Mucosa of gallbladder (tissue), 1 donor: ENCODE results near the gene THEM4. TPM values are rescaled to one million over a fixed set of nuclear protein-coding genes. Genes with fewer than 3 reads are reported as not detected.

ENCODE experiments used
- DNase-seq: peaks from one replicate; pipeline ENCODE4 v3.0.0-alpha.2; 2020; ENCODE audit warnings: low spot score
- total RNA-seq: library from RNA; stranded (reverse); gene quantifications from one replicate; pipeline ENCODE4 v1.2.1, GENCODE V29; 2021
- donor health status: DM: no; HTN: no; CAD: no.

Gene THEM4
- total RNA-seq, 1 donor from 2014 or later, result 12.0 TPM

DNA sequence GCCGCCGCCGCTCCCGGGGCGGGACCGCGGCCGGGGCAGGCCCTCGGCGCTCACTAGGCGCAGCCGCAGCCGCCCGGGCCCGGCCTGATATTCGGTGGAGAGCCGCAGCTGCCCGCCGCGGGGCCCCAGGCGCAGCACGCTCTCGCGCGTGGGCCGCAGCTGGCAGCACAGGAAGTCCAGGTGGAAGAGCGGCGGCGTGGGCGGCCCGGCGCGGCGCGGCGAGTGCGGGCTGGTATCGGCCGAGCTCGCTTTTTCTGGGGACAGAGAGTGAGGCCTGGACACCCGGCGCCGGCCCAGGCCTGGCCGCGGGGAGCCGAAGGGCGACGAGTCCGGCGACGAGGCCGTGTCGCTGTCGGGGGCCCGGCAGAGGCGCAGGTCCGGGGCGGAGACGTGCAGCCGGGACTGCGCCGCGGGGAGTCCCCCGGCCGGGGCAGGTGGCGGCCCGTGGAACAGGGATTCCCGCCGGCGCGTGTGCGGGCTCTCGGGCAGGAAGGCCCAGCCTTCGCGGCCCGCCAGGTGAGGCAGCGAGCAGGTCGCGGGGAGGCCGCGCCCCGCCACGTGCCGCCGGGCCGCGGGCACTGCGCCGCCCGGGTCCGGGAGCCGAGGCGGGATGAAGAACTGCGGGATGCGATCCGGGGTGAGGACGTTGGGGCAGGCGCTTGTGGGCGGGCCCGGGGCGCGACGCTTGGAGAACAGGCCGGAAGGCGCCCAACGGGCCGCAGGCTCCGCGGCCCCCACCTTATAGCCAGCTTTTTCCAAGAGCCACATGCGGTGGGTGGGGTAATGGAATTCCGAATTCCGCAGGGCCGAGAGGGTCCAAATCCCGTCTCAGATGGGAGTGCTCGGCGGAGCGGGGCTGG is 70.9 kb downstream of the THEM4 start:
- DNase-seq, result no peak

DNA sequence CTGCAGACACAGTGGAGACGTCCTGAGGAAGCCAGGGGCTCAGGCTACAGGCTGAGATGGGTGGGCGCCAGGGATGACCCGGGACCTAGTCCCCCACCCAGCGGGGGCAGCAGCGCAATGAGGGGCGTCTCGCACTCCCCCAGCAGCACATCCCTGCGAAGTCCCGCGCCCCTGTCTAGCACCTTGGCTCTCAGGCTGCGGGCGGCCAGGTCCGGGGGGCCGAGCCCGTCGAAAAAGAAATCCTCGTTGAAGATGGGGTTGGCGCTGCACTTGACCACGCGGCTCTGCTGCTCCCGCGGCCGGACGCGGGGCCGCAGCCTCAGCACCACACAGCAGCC is 71.5 kb downstream of the THEM4 start:
- no peak for DNase-seq

- DNase-seq, result no peak
Observed at GRCh38 chr1:151837197-151837596, 72.1 kb downstream of the THEM4 start.

GRCh38 chr1:151835596-151835995 is 73.7 kb downstream of the THEM4 start:
- no peak for DNase-seq

- no peak for DNase-seq
Observed at GRCh38 chr1:151834239-151834638, 75.1 kb downstream of the THEM4 start.

DNA sequence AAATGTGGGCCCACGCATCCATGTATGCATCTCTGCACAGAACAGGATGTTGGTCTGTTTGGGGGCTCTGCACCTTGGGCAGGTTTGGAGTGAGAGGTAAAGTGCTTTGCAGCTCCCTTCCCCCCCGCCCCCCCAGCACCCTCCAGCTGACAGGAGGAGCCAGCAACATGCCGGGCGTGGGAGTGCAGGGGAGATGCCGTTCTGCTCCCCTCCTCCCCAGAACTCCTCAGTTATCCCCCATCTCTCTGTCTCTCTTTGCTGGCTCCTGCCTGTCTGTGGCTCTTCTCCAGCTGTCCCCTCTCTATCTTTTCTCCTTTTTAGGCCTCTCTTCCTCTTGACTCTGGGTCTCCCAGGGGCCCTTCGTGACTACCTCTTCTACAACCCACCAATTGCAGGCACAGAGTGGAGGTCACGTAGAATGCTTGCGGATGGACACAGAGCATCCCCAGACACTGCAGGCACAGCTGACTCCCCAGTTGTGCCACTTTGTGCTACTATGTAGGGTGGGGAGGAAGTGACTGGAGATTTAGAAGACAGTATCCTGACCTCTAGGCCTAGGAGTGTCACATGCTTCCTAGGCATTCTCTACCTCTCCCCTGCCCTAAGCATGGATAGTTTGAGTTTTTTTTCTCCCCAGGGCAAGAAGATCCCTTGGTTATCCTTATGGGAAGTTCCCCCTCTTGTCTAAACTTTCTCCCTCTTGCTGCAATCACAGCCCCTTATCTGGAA is 76.0 kb downstream of the THEM4 start:
- no peak for DNase-seq

GRCh38 chr1:151832318-151832980 is 76.9 kb downstream of the THEM4 start:
- DNase-seq, result peak; percentile 90

GRCh38 chr1:151831605-151832004 is 77.7 kb downstream of the THEM4 start, which contains the start of gene RORC:
Gene RORC, minus strand, starts transcription at chr1:151831802. Its CDS starts 38 bp downstream, at chr1:151831764.
- peak; percentile 38 for DNase-seq

- no peak for DNase-seq
Observed at GRCh38 chr1:151831256-151831591, 78.1 kb downstream of the THEM4 start.

- no peak for DNase-seq
Observed at GRCh38 chr1:151830055-151830454, 79.3 kb downstream of the THEM4 start.

GRCh38 chr1:151829352-151830046 is 79.8 kb downstream of the THEM4 start:
- no peak for DNase-seq

GRCh38 chr1:151828921-151829320 is 80.4 kb downstream of the THEM4 start:
- DNase-seq, result peak; percentile 63

- DNase-seq, result no peak
Observed at GRCh38 chr1:151827853-151828252, 81.5 kb downstream of the THEM4 start.

GRCh38 chr1:151825751-151826660 is 83.3 kb downstream of the THEM4 start:
- no peak for DNase-seq

DNA sequence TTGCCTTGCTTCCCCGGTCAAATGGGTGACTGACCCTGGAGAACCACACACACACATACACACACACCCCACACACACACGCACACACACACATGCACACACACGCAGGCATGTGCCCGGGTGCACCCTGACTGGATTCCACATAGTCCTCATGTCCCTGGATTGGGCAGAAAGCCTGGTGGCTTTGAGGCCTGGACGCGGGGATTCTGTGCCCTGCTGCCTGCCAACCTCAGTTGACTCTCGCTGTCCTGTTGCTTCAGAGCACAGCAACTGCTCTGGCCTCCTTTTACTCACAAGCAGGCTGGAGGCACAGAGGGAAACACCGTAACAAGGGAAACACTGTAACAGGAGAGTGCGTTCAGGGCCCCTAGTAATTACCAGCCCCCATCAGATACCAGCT is 84.1 kb downstream of the THEM4 start:
- no peak for DNase-seq

Other genes with a start within 250 kb of the THEM4 start
- 0.40 TPM for gene CELF3, start 192.7 kb downstream of the THEM4 start, total RNA-seq
- gene RIIAD1, start 188.0 kb downstream of the THEM4 start, total RNA-seq, result 0.95 TPM
- gene MRPL9, start 146.0 kb downstream of the THEM4 start, total RNA-seq, result 57.7 TPM
- 10.6 TPM for gene TDRKH, start 119.0 kb downstream of the THEM4 start, total RNA-seq
- 0.09 TPM for gene LINGO4, start 104.1 kb downstream of the THEM4 start, total RNA-seq
- 9.5 TPM for gene RORC, start 77.7 kb downstream of the THEM4 start, total RNA-seq
- 1.2 TPM for gene C2CD4D, start 69.7 kb downstream of the THEM4 start, total RNA-seq
- not detected for gene THEM5, start 55.8 kb downstream of the THEM4 start, total RNA-seq
- gene S100A10, start 84.3 kb upstream of the THEM4 start, total RNA-seq, result 212 TPM
- 308 TPM for gene S100A11, start 127.5 kb upstream of the THEM4 start, total RNA-seq
- not detected for gene TCHHL1, start 179.6 kb upstream of the THEM4 start, total RNA-seq
- gene TCHH, start 205.9 kb upstream of the THEM4 start, total RNA-seq, result 0.09 TPM
- not detected for gene RPTN, start 249.7 kb upstream of the THEM4 start, total RNA-seq